ENCODE results near the gene KCNJ1. TPM values are rescaled to one million over a fixed set of nuclear protein-coding genes. Genes with fewer than 3 reads are reported as not detected.
A peak's percentile ranks its signal among the peaks of the same experiment; 100 is the strongest.

The KCNJ1 gene
- total RNA-seq, 1 donor from 2014 or later, result not detected

DNA sequence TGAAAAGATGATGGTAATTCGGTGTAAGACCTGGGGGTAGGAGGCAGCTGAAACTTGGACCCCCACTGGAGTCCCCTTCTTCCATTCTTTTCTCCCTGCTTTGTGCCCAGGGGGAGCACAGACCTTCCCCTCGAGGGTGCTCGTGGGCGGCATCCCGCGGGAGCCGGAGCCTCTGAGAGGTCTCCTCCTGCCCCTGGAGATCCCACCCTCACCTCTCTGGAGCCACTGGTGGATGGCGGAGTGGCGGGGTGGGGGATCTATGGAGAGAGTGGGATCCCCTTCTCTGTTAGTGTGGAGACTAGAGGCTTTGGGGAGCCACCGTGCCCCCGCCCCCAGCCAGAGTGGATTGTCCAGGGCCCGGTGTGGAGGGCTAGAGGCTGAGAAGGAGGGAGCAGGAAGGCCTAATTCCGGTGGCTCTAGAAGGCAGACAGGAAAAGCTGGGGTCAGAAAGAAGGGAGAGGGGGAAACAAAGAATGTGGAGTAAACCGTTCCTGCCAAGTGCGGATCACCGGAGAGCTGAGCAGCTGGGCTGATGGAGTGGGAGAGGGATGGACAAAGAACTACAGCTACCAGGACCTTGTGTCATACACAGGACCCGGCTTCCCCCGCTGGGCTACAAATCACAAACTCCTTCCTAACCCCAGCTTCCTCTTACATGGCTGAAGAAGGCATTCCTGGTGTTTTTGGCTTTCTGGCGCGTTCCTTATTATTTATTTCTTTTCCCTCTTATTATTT is 41.9 kb downstream of the KCNJ1 start:
- H3K4me1 ChIP-seq, result no peaks in the 10 kb centered on the region
- H3K27ac ChIP-seq, result no peak overlapping the region
- H3K36me3 ChIP-seq, result no peaks in the 10 kb centered on the region
- H3K27me3 ChIP-seq, result no peaks in the 10 kb centered on the region
- DNase-seq (ENCODE audit: low spot score in 2 of 2), result no peak
- H3K4me3 ChIP-seq, result no peak overlapping the region
- no peaks in the 10 kb centered on the region for H3K9me3 ChIP-seq
- TF ChIP-seq, protein P1, sequence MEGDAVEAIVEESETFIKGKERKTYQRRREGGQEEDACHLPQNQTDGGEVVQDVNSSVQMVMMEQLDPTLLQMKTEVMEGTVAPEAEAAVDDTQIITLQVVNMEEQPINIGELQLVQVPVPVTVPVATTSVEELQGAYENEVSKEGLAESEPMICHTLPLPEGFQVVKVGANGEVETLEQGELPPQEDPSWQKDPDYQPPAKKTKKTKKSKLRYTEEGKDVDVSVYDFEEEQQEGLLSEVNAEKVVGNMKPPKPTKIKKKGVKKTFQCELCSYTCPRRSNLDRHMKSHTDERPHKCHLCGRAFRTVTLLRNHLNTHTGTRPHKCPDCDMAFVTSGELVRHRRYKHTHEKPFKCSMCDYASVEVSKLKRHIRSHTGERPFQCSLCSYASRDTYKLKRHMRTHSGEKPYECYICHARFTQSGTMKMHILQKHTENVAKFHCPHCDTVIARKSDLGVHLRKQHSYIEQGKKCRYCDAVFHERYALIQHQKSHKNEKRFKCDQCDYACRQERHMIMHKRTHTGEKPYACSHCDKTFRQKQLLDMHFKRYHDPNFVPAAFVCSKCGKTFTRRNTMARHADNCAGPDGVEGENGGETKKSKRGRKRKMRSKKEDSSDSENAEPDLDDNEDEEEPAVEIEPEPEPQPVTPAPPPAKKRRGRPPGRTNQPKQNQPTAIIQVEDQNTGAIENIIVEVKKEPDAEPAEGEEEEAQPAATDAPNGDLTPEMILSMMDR (IDR thresholded peaks at IDR 0.05), result no peak
- intact Hi-C loops (cut with DNase I), result no loop called here

DNA sequence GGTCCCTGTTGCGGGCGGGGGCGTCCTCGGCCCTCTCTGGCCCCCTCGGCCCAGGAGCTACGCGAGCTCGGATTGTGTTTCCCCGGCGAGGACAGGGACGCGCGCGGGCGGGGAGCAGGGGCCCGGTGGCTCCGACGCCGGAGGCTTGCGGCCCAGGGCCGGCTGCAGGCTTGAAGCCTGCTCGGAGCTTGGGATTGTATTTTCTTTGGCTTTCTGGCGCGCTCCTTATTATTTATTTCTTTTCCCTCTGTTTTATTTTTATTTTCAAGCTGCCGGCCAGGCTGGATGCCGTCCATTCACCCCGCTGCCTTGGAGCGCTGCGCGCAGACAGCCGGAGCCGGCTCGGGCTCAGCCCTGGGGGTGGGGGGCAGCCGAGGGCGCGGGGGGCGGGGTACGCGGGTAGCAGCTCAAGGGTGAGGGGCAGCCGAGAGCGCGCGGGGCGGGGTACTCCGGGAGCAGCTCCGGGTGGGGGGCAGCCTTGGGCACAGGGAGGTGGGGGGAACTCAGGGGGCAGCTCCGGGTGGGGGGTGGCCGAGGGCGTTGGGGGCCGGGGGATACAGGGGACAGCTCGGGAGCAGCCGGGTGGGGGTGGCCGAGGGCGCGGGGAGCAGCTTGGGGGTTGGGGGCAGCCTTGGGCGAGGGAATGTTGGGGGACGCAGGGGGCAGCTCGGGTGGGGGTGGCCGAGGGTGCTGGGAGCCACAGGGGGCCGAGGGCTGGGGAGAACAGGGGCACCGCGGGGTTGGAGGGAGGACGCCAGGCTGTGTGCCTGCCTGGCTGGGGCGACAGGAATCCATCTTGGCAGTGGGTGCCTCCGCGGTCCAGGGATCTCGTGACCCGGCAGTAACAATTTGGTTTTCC is 42.7 kb downstream of the KCNJ1 start:
- TF ChIP-seq, protein P1 (IDR thresholded peaks at IDR 0.05), result no peak
- intact Hi-C loops (cut with DNase I), result no loop called here
- no peak for DNase-seq (ENCODE audit: low spot score in 2 of 2)
- H3K4me3 ChIP-seq, result peak overlapping the region; percentile 34 to 58
- no peaks in the 10 kb centered on the region for H3K9me3 ChIP-seq
- no peak overlapping the region for H3K27ac ChIP-seq
- no peaks in the 10 kb centered on the region for H3K36me3 ChIP-seq
- no peaks in the 10 kb centered on the region for H3K4me1 ChIP-seq
- H3K27me3 ChIP-seq, result no peaks in the 10 kb centered on the region

DNA sequence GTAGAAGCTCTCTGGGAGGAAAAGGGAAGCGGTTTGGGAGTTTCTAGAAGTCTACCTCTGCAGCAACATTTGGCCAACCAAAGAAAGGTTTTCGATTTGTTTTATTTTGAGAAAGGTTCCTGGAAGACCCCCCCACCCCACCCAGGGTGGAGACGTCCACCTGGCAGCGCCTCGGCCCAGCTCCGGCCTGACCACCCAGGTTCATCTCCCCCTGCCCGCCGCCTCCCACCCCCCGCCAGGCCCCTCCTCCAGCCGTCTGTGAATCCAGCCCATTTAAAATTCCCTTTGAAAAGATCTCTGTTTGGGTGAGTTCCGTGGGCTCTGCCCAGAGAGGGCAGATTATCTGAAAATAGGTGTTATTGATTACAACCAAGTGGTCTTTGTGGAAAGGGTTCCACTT is 43.3 kb downstream of the KCNJ1 start:
- peak overlapping the region; percentile 34 to 58 for H3K4me3 ChIP-seq
- H3K4me1 ChIP-seq, result no peaks in the 10 kb centered on the region
- intact Hi-C loops (cut with DNase I), result no loop called here
- H3K36me3 ChIP-seq, result no peaks in the 10 kb centered on the region
- no peak for DNase-seq (ENCODE audit: low spot score in 2 of 2)
- H3K27me3 ChIP-seq, result no peaks in the 10 kb centered on the region
- TF ChIP-seq, protein P1 (IDR thresholded peaks at IDR 0.05), result no peak
- no peak overlapping the region for H3K27ac ChIP-seq
- H3K9me3 ChIP-seq, result no peaks in the 10 kb centered on the region

DNA sequence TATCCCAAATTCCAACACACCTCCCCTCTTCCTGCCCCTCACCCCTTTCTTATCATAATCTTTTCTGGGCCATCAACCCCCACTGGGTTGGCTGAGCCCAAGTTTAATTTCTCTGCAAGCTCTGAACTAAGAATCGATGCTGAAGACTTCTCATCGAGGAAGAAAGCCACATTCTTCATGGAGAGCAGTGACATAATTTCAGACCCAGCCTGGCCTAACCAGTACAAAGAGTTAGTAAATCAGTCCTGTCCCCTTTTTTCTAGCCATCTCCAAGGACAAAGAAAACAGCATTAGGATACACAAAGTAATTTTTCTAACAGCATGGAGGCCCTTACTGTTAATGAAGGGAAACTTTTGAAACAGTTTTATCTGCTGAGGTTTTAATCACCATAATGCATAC is 45.0 kb downstream of the KCNJ1 start:
- no peak for DNase-seq (ENCODE audit: low spot score in 2 of 2)
- Histone ChIP-seq H3K27ac (no peak overlapping the region), H3K4me3 (no peak overlapping the region), H3K4me1 (no peaks in the 10 kb centered on the region), H3K36me3 (no peaks in the 10 kb centered on the region), H3K27me3 (no peaks in the 10 kb centered on the region), H3K9me3 (no peaks in the 10 kb centered on the region)
- intact Hi-C loops (cut with DNase I), result no loop called here
- TF ChIP-seq, protein P1 (IDR thresholded peaks at IDR 0.05), result no peak

DNA sequence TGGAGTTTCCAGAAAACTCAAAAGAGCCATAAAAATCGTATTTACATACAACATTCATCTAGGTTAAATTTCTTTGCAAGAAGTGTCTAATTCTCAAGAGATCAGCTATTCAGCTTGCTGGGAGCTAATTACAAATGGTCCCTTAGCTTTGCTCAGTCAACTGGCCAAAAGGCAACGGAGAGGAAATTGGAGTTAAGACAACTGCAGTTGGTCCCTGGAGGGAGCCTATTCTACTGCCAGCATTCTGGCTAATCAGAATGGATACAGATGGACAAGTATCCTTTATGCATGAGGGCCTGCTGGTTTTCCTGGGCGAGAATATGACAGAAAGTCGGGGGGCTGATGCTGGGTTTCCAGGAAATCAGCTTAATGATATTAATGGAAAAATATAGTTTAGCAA is 45.5 kb downstream of the KCNJ1 start:
- H3K4me1 ChIP-seq, result no peaks in the 10 kb centered on the region
- no peaks in the 10 kb centered on the region for H3K36me3 ChIP-seq
- intact Hi-C loops (cut with DNase I), result no loop called here
- H3K4me3 ChIP-seq, result no peak overlapping the region
- no peaks in the 10 kb centered on the region for H3K27me3 ChIP-seq
- no peak for DNase-seq (ENCODE audit: low spot score in 2 of 2)
- no peak overlapping the region for H3K27ac ChIP-seq
- no peaks in the 10 kb centered on the region for H3K9me3 ChIP-seq
- TF ChIP-seq, protein P1 (IDR thresholded peaks at IDR 0.05), result no peak
